ENCODE measurements around the gene STH. TPM values are rescaled to one million over a fixed set of nuclear protein-coding genes. Genes with fewer than 3 reads are reported as not detected.

The STH gene
- total and polyA plus RNA-seq, 2 of the 4 experiments (the other 2 are of a cell fraction), result not detected

GRCh38 chr17:46000757-46001156 lies 1.7 kb downstream of the STH start:
- H3K27ac ChIP-seq (ENCODE audit: insufficient read depth, low read length), result no peak overlapping the region
- H2AK5ac ChIP-seq (ENCODE audit: low read depth, low read length), result no peak overlapping the region
- no peak for TF ChIP-seq POLR2A (IDR thresholded peaks at IDR 0.05; ENCODE audit: low read depth, low read length)
- no peak for TF ChIP-seq USF2 (IDR thresholded peaks at IDR 0.05; ENCODE audit: low read depth, low read length)
- no peak for TF ChIP-seq MXI1 (IDR thresholded peaks at IDR 0.05; ENCODE audit: borderline replicate concordance, low read depth, low read length)
- no peak for TF ChIP-seq RFX5 (IDR thresholded peaks at IDR 0.05; ENCODE audit: low read depth, low read length)
- TF ChIP-seq ELK1 (IDR thresholded peaks at IDR 0.05; ENCODE audit: borderline replicate concordance, low read depth, low read length), result no peak
- TF ChIP-seq CEBPB (IDR thresholded peaks at IDR 0.05; ENCODE audit: low read depth, low read length), result no peak
- no peak for TF ChIP-seq NFE2L2 (IDR thresholded peaks at IDR 0.05; ENCODE audit: low read depth, low read length)
- TF ChIP-seq SMC3 (IDR thresholded peaks at IDR 0.05; ENCODE audit: low read depth, low read length), result no peak
- no peak for TF ChIP-seq RAD21 (IDR thresholded peaks at IDR 0.05; ENCODE audit: low read length)
- TF ChIP-seq, protein P1, sequence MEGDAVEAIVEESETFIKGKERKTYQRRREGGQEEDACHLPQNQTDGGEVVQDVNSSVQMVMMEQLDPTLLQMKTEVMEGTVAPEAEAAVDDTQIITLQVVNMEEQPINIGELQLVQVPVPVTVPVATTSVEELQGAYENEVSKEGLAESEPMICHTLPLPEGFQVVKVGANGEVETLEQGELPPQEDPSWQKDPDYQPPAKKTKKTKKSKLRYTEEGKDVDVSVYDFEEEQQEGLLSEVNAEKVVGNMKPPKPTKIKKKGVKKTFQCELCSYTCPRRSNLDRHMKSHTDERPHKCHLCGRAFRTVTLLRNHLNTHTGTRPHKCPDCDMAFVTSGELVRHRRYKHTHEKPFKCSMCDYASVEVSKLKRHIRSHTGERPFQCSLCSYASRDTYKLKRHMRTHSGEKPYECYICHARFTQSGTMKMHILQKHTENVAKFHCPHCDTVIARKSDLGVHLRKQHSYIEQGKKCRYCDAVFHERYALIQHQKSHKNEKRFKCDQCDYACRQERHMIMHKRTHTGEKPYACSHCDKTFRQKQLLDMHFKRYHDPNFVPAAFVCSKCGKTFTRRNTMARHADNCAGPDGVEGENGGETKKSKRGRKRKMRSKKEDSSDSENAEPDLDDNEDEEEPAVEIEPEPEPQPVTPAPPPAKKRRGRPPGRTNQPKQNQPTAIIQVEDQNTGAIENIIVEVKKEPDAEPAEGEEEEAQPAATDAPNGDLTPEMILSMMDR (conservative IDR thresholded peaks at IDR 0.05; ENCODE audit: low read depth, low read length), result no peak
- TF ChIP-seq CHD1 (IDR thresholded peaks at IDR 0.05; ENCODE audit: low read depth, low read length), result no peak
- TF ChIP-seq MAZ (IDR thresholded peaks at IDR 0.05; ENCODE audit: borderline replicate concordance, low read depth, low read length), result no peak
- no peak overlapping the region for H2BK20ac ChIP-seq (ENCODE audit: low read depth, low read length)
- H3K9me1 ChIP-seq (ENCODE audit: insufficient read depth, low read length), result no peaks in the 10 kb centered on the region
- H4K20me1 ChIP-seq (ENCODE audit: insufficient read depth, low read length), result no peaks in the 10 kb centered on the region
- no peak for ATAC-seq (ENCODE audit: low read depth)
- ChIA-PET CTCF (no interaction called here), POLR2A (ENCODE audit: unreplicated experiment) (no interaction called here)
- no TSS peak for BruUV-seq (replicated peaks)
- no peak overlapping the region for H3K56ac ChIP-seq (ENCODE audit: extremely low read depth, insufficient read depth, low read length)
- DNase-seq, result no peak
- no peak overlapping the region for H3K4me3 ChIP-seq (ENCODE audit: insufficient read depth, low read depth, low read length)
- no peaks in the 10 kb centered on the region for H3K79me1 ChIP-seq (ENCODE audit: low read depth in 1 of 2, low read length in 2 of 2)
- no peak overlapping the region for H3K9ac ChIP-seq (ENCODE audit: low read depth, low read length)
- H3K36me3 ChIP-seq (ENCODE audit: control insufficient read depth, insufficient read depth, low read length), result no peaks in the 10 kb centered on the region
- H3K27me3 ChIP-seq (ENCODE audit: control insufficient read depth, insufficient read depth, low read length), result peaks cover 10% of the 10 kb centered on the region; the same call in 1 of the 2 replicates
- no peak overlapping the region for H2BK15ac ChIP-seq (ENCODE audit: low read depth, low read length)
- no peak overlapping the region for H2BK5ac ChIP-seq (ENCODE audit: low read depth, low read length, poor library complexity, severe bottlenecking)
- no peak overlapping the region for H4K8ac ChIP-seq (ENCODE audit: low read depth in 2 of 2, low read length in 2 of 2)
- H4K91ac ChIP-seq (ENCODE audit: insufficient read depth, low read depth, low read length), result no peak overlapping the region
- no peaks in the 10 kb centered on the region for H3K9me3 ChIP-seq (ENCODE audit: control insufficient read depth, insufficient read depth, low read length)
- H3K18ac ChIP-seq (ENCODE audit: low read depth, low read length), result no peak overlapping the region
- H3K4me1 ChIP-seq (ENCODE audit: control insufficient read depth, insufficient read depth, low read length), result peaks cover 8% of the 10 kb centered on the region
- intact Hi-C loops (cut with micrococcal nuclease), result loop anchor here (10.0 kb wide), 1 partner anchor 284 kb away; no protein-coding TSS in a partner anchor
- H3K4ac ChIP-seq (ENCODE audit: low read depth, low read length), result no peak overlapping the region
- no peak overlapping the region for H2AFZ ChIP-seq (replicated peaks; ENCODE audit: low read length, poor library complexity)
- no peak overlapping the region for H3K14ac ChIP-seq (replicated peaks; ENCODE audit: low read depth, low read length)
- H2BK120ac ChIP-seq (ENCODE audit: low read depth, low read length), result no peak overlapping the region
- no peak overlapping the region for H3K4me2 ChIP-seq (ENCODE audit: low read depth, low read length)
- no peak overlapping the region for H2AK9ac ChIP-seq (replicated peaks; ENCODE audit: low read depth, low read length, poor library complexity)
- no peak overlapping the region for H4K5ac ChIP-seq (ENCODE audit: low read depth, low read length)
- in situ Hi-C loops (cut with MboI; ENCODE audit: low sequenced_read_pairs), result no loop called here
- dilution Hi-C loops (cut with HindIII; ENCODE audit: low sequenced_read_pairs, unreplicated experiment), result no loop called here
- H3K23ac ChIP-seq (ENCODE audit: low read depth, low read length), result no peak overlapping the region
- no CpG with 5 or more reads among the region's 2 CpGs for WGBS, 2 experiments (ENCODE audit: extremely low coverage in 2 of 2, insufficient read length in 1 of 2)

All from IMR-90 (cell line).